HG02884 (cell line): ENCODE data around the gene MUTYH.

ENCODE experiments used
- ATAC-seq: cut with Tn5 transposase; IDR thresholded peaks from one replicate; pipeline ENCODE4 v1.9.1; 2021; ENCODE audit warnings: mild to moderate bottlenecking, moderate library complexity; ENCODE audit not compliant: unreplicated experiment

MUTYH gene

DNA sequence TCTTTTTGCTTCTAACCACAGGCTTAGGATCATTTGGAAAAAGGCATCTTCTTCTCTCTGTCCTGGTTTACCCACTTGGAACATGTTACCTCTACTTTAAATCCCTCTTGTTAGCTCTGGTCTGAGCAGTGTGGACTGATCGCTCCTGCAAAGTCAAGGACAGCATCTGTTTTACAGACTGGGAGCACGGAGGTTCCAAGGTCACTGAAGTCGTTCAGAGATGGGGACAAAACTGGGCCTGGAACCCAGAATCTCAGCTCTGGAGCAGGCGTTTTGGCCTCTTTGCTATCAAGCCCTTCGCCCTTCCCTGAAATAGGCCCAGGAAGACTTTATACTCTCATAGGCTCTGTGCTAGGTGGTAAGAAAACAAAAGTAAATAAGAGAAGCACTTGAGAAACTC, 11.3 kb upstream of the MUTYH start:
- no peak for ATAC-seq

DNA sequence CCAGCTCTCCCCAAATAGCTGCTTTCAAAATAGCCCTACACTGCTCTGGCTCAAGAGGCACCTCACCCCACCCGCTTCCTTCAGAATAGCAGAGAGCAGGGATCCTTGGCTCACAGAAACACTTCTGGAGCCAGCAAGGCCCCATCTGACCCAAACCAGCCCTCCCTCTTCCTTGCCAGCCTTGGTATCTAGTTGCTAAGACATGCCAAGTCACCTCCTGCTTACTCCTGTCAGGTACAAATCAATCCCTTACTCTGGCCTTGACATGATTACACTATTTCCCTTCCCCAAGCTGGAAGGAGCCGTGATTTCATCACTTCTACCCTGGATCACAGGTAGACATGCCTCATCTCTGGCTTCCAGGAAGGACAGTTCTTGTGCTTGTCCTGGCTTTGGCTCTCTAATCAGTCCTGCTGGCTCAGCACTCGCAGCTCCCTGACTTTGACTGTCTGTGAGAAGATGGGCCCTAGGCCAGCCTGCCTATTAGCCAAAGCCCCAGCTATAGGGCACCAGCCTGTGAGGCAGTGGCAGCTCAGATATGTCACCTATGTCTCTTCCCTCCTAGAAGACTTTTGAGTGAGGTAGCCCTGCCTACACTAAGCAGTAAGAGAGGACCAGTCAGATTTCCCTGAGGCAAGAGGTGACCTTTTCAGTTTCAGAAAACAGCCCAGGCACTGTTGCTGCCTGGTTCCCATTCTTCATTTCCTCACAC, 8.9 kb upstream of the MUTYH start:
- ATAC-seq: no peak

DNA sequence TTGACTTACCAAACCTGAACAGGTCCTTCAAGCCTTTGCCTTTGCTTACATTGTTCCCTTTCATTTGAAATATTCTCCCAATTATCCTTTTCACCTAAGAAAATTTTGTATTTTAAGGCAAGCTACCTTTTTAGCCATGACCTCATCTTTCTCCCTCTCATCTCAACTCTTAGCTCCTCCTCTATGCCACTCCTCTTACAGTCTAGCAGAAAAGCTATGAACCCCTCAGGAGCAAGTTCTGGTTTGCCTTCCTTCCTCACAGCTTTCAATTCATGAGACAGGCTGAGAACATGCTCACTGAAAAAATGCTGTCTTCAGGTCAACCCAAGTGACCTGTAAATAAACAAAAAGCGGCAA, 8.3 kb upstream of the MUTYH start:
- no peak for ATAC-seq

DNA sequence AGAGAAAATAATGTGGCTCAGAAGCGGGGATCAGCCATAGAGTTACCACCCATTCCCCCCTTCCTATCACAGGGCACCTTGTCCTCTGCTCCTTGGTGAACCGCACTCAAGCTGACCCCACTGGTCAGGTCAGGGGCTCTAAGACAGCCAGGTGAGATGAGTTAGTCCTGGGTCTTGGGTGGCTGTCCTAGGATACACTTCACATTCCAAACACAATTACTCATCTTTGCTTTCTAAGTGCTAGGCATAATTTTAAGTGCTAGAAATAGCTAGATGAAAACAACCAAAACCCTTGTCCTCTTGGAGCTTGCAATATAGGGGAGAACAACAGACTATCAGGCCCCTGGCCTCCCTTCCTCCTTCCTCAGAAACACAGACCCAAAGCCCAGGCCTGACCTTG, 7.8 kb upstream of the MUTYH start:
- no peak for ATAC-seq

DNA sequence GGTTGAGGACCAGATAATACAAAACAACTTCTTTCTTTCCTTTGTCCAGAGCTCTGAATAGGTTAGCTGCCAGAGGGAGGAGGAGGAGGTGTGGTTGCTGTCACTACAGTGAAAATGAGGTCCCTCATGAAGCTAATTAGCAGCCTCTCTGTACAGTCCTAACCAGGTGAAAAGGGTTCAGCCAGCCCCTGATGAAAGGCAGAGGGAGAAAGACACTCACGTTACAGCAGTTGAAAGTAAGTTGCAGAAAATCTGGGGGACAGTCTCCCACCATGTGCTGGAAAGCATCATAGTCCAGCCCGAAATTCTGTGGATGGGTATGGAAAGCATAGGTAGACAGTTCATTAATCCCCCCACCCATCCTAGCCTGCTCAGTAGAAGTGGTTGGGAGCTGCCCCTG, 6.2 kb upstream of the MUTYH start:
- no peak for ATAC-seq

DNA sequence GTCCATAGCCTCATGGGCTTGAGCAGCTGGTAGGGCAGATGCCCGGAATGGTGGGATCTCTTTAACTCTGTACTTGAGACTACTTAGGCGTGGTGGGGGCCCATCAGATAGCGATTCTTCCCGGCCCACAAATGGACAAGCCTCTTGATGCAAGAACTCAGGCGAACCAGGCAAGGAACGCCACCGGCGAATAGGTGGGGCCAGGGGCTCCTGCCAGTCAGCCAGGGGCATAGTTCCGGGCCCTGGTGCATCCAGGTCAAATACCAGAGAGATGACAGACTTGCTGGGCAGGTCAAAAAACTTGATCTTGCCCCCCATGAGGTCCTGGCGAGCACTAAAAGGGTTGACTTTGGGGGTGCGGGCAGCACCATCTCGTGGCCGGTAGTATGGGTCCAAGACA, 4.8 kb upstream of the MUTYH start:
- no peak for ATAC-seq

DNA sequence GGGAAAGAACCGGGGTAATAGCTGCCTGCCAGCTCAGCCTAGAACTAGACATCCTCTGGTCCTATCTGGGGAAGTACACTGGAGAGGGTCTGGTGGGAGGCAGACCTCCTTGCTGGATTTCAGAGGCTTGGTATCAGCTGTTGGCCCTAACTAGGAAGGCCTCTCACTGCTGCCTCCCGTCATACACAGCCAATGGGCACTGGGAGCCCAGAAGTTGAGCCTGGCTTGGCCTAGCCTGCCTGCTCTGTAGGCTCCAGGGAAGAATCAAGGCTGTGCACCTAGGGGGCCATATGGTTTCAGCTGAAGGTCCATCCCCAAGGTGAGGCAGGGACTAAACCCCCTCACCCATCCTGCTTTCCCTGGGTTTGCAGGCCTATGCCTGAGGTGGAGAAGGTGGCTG, 4.3 kb upstream of the MUTYH start:
- no peak for ATAC-seq

DNA sequence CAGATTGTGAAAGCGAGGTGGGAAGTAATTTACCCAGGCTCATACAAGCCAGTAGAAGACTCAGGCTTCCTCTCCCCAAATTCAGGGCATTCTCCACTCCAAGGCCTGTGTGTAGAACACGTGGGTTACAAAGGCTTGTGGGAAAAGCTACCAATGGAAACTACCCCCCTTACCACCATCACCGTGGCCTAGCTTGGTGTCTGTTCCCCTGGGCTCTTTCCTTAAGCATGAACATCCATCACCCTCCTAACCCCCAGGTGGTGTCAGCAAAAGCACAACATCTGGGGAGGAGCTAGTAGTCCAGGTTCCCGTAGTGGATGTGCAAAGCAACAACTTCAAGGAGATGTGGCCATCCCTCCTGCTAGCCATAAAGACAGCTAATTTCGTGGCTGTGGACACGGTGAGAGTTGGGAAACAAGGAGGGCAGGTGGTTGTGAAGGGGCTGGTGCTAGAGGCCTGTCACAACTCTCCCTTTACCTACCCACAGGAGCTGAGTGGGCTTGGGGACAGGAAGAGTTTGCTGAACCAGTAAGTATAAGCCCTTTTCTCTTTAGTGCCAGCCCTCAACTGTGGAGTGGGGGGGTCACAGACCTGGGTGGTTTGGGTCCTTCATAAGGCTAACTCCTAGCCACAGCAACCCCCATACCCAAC, 701 bp upstream of the MUTYH start:
- ATAC-seq: no peak

DNA sequence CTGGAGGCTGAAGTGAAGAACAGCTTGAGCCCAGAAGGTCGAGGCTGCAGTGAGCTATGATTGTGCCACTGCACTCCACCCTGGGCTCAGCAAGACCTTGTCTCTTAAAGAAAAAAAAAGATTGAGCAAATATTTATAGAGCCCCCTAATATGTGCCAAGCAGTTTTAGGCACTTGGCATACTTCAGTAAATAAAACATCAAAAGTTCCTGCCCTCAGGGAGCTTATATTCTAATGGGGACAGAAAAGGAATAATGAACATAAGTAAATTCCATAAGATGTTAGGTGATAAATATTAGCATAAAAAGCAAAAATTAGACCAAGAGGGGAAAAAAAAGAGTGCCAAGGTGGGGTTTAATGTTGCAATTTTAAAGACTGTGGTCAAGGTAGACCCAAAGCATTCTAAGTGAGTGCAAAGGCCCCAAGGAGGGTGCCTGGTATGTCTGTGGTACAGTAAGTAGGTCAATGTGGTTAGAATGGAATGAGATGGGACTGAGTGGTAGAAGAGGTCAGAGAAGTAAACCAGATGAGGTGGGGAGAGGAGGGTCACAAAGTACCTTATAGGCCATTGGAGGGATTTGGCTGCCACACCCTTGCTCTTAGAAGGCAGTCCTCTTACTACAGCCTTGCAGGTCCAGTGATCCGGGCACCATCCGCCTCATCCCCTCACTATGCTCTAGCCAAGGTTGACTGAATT, 2.5 kb downstream of the MUTYH start:
- no peak for ATAC-seq

DNA sequence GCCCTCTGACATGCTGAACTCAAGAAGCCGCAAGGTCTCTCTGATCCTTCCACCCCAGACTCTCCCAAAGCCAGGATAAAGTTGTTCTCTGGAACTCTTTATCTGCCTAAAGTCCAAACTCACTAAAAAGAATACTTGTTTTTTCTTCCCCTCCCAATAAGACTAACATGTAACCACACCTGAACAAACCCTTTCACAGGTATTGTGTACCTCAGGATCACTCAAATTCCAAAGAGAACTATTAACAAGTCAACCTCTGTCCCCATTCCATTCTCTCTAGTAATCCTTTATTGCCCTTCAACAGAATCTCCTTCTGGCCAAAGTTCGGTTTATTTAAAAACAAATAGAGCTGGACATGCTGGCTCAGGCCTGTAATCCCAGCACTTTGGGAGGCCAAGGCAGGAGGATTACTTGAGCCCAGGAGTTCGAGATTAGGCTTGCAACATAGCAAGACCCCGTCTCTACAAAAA, 4.3 kb downstream of the MUTYH start:
- no peak for ATAC-seq

DNA sequence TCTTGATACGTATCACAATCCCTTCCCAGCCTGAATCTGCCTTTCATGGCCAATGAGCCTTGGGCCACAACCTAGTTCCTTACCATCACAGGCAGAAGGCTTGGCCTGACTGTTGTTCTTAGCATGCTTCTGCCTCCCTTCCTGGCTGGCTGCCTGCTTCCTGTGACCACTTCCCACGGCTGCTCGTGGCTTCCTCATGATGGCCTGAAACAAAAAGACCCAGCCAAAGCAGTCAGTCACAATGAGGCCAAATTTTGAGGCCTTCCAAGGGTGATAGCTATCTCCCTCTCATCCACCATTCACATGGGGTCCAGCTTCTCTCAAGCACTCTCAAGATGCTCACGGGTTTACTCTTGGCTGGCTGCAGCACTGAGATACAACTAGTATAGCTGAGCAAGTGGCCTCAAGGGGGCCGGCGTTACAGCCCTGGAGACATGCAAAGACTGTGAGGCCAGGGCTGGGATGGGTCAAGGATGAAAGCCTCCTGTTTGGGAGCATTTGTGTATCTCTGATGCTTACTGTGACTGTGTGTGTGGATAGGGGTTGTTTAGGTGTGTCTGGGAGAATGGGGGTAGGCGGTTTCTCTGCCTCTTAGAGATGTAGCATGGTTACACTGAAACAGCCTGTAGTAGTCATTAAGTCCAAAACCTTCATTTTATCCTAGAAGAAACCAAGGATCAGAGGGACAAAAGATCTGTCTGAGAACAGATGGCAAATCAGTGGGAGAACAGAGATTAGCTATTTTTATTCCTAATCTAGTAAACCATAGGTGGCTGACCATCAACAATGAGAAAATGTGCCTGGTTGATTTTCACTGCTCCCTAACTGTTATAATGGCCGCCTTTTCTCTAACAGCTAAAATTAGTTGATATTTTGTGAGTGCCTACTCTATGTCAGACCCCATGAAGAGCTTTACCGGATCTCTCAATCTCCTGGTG, 5.7 kb downstream of the MUTYH start:
- no peak for ATAC-seq

DNA sequence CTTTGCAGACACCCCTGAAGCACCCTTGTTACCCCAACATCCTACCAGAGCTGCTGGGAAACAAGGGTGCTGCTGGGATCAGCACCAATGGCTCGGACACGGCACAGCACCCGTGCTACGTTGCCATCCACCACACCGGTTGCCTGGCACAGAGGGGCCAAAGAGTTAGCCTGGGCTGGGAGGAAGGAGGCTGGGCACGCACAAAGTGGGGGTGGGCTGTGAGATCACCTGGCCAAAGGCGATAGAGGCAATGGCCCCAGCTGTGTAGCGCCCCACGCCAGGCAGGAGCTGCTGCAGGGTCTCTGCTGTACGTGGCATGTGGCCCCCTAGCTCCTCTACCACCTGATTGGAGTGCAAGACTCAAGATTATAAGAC, 7.9 kb downstream of the MUTYH start:
- ATAC-seq: no peak

DNA sequence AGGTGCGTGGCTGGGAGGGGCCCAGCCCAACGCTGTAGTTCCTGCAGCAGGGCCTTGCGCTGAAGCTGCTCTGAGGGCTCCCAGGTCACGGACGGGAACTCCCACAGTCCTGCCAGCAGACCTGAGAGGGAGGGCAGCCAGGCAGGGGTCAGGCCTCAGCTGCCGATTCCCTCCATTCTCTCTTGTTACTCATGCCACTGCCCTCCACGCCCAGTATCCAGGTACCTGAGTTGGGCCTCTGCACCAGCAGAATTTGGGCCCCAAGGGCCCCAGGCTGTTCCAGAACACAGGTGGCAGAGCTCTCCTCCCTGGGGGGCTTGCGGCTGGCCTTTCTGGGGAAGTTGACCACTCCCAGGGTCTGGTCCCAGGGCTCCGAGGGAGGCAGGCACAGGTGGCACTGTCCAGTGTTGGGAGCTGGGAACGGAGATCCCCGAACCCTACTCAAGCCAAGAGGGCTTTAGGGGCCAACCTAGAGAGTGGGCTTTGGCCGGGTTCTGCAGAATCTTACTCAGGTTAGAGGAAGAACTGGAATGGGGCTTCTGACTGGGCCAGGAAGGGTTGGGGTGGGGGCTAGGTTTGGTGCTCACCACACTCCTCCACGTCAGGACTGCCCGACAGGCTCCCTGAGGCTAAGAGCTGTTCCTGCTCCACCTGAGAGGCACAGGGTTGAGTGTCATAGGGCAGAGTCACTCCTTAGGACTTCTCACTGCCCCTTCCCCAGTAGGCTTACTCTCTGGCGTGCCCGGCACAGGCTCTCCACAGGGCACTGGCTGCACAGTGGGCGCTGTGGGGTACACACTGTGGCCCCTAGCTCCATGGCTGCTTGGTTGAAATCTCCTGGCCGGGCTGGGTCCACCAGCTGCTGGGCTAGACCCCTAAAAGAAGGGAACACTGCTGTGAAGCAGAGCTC, 8.5 kb downstream of the MUTYH start:
- ATAC-seq: no peak

DNA sequence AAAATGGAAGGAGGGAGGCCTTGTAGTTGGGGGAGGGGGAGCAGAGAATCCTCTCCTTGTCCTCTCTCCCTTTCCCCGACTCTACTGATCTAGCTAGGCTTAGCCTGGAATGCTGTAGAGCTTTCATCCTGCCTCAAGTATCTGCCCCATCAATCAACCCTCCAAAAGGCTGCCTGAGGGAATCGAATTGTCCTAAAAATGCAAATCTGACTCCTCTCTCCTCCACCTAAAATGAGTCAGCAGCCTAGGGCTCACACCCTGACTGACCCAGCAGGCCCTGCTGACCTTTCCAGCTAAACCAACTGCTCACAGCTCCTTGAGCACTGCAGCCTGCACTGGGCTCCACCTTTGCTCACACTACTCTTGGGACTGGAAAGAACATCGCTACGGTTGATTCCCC, 10.8 kb downstream of the MUTYH start:
- no peak for ATAC-seq

DNA sequence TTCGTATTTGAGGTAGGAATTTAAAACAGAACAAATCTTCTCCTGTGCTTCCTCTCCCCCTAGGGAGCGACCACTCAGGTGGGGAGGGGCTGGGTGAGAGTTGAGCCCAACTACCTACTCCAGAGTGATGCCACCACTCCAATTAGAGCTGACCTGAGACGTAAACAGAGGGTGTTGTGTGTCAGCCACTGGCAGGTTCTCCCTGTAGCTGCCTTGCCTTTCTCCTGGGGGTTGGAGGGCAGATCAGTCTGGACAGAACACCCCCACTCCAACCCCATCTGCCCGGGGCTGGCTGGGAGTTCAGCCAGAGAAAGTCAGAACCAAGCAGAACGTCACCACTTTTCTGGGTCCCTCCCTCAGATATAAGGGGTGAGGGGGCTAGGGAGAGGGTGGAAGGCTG, 11.6 kb downstream of the MUTYH start:
- no peak for ATAC-seq

DNA sequence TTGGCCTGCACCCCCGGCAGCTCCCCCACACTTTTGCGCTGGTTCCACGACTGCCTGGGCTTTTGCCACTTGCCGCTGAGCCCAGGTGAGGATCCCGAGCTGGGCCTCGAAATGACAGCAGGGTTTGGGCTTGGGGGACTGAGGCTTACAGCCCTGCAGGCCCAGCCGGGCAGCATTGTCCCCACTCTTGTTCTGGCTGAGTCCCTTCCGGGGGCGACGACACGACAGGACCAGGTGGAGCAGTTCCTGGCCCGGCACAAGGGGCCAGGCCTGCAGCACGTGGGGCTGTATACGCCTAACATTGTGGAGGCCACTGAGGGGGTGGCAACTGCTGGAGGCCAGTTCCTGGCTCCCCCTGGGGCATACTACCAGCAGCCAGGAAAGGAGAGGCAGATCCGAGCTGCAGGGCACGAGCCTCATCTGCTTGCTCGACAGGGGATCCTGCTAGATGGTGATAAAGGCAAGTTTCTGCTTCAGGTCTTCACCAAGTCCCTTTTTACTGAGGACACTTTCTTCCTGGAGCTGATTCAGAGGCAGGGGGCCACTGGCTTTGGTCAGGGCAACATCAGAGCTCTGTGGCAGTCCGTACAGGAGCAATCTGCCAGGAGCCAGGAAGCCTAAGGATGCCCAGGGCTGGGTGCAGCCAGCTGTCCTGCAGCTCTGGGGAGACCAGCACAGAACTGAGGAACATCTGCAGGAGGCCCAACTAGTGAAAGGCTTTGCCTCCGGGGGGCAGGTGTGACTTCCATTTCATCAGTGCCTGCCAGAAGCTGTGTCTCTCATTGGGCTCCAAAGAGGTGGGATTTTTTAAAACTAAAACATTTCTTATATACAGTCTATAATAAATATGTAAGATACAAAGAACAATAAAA, 12.4 kb downstream of the MUTYH start:
- ATAC-seq: no peak

DNA sequence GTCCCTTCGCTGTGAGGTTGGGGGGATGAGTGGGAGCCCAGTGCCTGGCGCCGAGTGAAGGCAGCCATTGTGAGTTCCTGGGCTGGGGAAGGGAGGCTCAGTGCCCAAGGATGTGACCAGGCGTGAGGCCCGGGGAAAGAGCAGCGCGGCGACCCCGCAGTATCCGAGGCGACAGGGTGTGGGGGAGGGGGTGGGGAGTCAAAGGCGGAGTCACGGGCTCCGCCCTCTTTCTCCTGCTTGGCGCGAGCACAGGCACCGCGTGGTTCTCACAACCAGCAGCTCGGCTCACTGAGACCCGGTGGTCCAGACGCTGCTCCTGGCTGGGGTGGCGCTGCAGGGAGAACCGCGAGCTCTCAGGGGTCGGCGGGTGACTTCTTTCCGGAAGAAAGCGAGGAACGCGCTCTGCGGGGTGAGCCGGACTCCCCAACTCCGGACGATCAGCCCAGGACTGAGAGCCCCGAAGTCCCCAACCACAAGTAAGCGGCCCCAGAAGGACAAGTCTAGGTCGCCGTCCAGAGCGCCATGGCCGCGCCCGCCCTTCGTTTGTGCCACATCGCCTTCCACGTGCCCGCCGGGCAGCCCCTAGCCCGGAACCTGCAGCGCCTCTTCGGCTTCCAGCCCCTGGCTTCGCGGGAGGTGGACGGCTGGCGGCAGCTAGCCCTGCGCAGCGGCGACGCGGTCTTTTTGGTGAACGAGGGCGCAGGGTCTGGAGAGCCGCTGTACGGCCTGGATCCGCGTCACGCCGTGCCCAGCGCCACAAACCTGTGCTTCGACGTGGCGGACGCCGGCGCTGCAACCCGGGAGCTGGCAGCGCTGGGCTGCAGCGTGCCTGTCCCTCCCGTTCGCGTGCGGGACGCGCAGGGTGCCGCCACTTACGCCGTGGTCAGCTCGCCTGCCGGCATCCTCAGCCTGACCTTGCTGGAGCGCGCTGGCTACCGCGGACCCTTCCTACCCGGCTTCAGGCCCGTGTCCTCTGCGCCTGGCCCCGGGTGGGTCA, 13.3 kb downstream of the MUTYH start, which contains the start of gene HPDL:
Gene HPDL, plus strand, starts transcription at position 269 of the 997 bp plus-strand sequence. Its CDS starts 254 bp downstream, at position 523.
- no peak for ATAC-seq
